NCI-H146 treated with DMSO at 0.1 percent for 48 hours (cell line): Measurements from ENCODE around the gene BCDIN3D.

Source experiments
- DNase-seq: peaks from one replicate; lab custom pipeline; 2025; ENCODE audit not compliant: unreplicated experiment; lab: John Stamatoyannopoulos, UW

BCDIN3D gene

DNA sequence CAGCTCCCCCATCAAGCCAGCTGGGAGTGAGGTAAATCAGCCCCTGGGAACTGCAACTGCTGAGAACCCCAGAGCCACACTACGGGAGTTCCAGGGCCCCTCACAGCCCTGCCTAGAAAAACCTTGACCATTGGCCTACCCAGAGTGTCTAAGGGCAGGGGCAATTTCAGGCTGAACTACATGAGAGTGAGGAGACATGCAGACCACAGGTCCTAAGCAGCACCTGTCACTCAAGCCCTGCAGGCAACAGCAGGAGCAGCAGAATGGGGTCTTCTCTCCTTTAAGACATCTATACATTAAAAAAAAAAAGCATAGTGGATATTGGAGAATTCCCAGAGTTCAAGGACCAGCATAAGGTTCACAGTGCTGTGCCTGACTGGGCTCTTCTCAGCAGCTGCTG lies 19.6 kb downstream of the BCDIN3D start:
- DNase-seq = no peak

DNA sequence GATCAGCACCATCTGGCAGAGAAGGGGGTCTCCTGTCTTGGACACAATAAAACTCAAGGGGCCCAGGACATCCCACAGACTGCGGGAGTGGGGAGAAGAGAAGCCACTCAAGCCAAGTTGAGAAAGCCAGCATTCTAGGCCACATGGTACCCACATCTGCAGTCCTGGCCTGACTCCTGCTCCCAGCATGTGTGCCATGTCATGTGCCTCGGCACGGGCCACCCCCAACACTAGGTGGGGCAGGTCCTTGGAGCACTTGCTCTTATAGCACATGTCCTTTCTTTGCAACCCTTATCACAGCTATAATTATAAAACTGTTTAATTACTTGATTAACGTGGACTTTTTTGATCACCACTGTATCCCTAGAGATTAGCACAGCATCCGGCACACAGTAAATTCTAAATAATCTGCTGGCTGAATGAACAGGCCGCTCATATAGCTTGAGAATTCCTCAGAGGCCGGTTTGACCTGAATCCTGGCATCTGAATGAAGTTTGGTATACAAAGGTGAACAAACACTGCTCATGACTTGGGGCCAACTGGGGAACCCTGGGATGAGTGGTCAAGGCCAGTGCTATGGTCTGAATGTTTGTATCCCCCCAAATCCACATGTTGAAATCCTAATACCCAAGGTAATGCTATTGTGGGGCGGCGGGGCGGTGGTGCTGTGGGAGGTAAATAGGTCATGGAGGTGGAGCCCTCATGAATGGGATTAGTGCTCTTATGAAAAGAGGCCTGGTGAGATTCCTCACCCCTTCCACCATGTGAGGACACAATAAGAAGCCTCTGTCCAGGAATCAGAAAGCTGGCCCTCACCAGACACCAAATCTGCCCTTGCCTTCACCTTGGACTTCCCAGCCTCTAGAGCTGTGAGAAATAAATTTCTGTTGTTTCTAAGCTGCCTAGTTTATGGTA lies 21.3 kb downstream of the BCDIN3D start:
- no peak for DNase-seq

DNA sequence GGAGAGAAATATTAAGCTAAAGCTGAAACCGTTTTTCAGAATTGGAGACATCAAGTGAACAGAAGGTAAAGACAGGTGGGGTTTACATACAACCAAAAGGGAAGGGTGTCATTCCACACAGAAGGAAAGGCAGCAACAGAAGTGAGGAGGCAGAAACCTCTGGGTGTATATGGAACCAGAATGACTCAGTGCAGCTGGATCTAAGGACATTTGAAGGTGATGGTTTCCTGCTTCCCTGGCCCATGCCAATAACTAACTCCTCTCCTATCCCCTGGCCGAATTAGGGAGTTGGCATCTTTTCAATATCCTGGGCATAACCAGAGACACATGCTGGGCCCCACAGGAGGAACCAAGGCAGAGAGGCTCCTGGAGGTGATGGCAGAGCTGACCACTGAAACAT lies 23.1 kb downstream of the BCDIN3D start:
- no peak for DNase-seq

DNA sequence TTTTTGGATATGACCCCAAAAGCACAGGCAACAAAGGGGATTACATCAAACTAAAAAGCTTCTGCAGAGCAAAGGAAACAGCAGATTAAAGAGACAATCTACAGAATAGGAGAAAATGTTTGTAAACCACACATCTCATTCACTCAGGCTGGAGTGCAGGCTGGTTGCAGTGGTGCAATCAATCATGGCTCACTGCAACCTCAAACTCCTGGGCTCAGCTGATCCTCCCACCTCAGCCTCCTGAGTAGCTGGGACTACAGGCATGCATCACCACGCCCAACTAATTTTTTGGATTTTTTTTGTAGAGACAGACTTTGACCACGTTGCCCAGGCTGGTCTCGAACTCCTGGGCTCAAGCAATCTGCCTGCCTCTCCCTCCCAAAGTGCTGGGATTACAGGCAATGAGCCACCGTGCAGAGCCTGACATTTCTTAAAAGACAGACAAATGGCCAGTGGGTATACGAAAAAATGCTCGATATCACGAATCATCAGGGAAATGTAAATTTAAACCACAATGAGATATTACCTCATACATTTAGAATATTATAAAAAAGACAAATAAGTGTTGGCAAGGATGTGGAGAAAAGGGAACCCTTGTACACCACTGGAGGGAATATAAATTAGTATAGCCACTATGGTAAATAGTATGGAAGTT lies 24.5 kb downstream of the BCDIN3D start:
- DNase-seq = no peak

DNA sequence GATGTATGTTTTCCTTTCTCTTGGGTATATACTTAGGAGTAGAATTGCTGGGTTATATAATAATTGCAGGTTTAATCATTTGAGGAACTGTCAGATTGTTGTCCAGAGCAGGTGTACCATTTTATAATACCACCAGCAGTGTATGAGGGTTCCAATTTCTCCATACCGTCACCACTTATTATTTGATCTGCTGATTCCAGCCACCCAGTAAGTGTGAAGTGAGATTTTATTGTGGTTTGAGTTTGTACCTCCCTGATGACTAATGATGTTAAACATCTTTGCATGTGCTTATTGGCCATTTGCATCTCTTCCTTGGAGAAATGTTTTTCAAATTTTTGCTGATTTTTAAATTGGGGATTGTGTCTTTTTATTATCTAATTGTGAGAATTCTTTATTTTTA lies 29.8 kb downstream of the BCDIN3D start:
- no peak for DNase-seq

DNA sequence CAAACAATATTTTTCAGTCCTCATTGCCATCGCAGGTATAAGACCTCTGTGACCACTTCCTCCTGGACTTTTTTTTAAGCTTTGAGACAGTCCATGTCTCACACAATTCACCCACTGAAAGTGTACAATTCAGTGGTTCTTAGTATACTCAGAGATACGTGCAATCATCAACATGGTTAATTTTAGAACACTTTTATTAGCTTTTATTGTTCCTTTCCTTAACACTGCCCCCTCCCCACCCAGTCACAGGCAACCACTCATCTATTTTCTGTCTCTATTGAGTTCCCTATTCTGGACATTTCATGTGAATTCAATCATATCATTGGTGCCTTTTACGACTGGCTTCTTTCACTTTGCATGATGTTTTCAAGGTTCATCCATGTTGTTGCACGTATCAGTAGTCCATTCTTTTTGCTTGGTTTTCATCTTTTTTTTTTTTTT lies 30.9 kb downstream of the BCDIN3D start:
- no peak for DNase-seq

DNA sequence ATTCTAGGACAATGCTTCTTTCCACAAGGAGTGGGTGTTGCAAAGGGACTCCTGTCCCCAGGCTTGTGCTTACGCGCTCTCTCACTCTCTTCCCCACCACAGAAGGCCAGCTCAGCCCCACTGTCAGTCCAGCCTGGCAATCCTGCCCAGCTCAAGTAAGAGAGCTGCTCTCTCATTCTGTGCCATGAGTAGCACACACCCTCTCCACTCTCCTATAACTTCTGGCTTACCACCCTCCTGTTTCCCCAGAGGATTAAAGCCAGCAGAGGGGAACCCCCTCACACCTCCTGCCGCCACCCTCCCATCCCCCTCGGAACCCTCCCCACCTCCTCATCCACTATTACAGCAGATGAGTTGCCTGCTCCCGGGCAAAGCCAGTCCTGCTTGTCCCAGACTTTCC lies 31.8 kb downstream of the BCDIN3D start:
- DNase-seq = no peak

DNA sequence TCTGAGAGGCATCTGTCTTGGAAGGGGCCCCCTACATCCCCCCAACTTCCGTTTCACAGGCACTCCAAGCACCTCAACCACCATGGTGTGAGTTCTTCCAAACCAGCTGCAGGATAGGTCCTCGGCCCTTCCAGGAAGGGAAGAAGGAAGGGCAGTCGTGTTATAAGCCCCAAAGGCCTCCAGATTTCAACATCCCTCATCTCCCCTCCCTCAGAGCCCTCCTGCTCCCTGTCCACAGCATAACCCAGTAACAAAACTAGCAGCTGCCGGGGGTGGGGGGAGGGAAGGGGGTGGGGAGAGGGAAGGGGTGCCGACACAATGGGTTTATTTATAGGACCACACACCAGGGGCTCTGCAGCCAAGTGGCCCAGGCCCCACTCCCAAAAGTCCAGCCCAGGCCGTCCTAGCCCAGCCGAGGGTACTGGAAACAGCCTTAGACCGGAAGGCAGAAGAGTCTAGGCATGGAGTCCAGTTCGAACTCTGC lies 33.0 kb downstream of the BCDIN3D start:
- no peak for DNase-seq

DNA sequence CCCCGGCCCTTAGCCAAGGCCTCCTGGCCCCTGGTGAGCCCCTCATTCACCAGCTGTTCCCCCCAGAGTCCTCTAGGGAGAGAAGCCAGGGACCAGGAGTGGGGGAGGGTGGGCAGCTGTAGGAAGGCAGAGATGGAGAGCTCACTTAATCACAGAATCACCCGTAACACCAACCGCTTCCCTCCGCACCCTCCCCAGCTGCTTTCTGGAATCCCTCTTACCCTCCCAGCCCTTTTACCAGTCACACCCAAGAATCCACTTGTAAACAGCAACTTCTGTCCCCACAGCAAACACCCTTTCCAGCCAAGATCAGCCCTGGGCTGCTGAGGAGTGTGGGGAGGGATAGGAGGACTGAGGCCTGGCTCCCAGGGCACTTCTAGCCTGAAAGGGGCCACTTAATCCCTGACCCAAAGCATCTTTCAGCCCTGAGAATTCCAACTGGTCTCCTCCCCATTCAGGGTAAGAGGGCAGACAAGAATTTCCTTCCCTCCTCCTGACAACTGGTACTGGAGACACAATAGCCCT lies 33.5 kb downstream of the BCDIN3D start:
- DNase-seq = no peak

DNA sequence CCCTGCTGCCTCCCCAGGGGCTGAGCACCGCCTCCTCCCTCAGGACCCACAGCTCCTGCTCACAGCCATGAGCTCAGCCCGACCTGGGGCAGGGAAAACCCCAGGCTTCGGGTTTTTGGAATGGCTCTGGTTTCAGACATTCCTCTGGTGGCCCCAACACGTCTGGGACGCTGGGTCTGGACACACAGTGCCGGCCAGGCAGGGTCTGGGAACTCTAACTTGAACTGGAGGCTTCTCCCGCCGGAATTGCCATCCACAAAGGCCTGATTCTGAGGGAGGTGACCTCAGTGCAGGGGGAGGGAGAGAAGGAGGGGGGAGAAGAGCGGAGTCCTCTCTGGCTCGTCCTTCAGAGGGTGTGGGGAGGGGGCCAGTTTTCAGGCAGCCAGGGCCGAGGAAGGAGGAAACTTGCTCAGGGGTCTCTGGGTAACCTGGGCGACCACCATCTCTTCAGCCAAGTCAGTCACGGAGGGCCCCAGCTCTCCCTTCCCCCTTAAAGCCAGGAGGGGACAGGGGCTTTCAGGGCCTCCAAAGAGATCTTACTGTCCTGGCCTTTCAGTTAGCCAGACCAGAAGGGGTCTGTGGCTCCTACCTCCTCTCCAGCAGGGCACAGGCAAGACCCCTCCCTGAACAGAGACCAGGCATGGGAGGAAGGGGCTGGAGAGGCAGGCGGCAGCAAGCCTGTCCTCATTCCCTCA lies 34.1 kb downstream of the BCDIN3D start:
- no peak for DNase-seq

DNA sequence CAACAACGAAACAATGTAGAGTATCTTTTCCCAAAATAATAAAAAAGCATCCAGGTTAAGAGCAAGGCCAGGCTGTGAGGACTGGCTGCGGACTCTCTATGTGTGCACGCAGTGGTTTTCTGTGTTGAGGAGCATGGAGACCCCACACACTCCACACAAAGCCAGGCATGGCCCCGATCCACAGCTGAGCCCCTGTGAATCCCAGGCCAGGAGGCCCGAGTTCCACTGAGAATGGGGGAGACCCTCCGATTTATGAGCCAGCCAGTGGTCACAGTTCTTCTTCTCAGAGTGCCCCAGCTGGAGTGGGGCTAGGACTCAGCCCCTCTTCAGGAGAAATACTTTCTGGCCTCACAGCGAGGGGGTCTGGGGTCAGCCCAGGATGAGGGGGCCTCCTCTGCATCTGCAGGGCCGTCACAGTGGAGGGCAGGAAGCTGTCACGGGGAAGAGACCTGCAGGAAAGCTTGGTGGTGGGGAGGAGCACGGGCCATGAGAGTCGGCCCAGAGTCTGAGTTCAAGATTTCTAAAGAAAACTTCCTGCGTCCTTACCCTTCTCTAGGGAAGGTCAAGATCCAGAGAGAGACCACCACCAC lies 34.8 kb downstream of the BCDIN3D start:
- DNase-seq = no peak

DNA sequence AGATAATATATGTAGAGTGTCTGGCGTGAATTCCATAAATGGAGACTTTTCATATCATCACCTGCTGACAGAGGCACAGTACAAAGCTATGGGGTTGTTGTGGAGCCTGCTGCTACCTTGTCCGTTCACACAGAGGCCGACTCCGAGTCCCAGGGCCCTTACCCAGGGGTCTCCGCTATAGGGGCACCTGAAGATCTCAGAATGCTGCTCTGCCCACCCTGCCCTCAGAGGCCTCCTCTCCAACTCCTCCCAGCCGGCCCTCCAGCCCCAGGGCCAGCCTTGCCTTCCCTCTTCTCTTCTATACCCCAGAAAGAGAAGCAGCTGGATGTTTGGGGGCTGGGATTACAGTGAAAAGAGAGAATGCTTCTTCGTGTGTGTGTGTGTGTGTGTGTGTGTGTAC lies 36.0 kb downstream of the BCDIN3D start:
- no peak for DNase-seq

DNA sequence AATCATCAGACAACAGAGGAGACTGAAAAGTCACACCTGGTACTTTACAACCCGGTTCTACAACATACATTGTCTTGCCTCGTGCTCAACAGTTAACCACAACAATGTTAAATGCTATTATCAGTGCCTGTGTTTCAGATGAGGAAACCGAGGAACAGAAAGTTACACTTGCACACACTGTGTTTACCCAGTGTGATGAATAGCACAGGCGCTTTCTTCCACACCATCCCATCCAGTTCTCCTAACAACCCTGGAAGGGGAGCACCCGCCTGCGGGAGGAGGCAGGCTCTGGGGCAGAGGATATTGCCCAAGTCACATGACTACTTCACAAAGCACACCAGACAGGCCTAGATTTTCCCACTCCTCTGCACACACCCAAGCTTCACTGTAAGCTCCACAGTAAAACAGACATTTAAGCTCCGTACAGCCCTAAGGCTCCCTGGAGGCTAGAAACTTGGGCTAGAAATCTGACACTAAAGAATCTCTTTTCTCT lies 36.5 kb downstream of the BCDIN3D start:
- DNase-seq = no peak

DNA sequence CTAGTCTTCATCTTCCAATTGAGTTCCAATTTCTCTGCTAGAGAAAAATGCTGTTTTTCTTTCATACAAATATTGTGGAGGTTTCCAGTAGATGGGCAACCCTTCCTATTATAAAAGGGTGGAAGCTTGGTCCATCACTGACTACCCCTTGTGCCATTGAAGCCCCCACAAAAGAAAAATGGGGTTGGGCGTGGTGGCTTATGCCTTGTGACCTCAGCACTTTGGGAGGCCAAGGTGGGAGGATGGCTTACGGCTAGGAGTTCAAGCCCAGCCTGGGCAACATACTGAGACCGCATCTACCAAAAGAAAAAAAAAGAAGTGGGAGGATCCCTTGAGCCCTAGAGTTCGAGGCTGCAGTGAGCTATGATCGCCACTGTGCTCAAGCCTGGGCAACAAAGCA lies 37.5 kb downstream of the BCDIN3D start:
- no peak for DNase-seq

DNA sequence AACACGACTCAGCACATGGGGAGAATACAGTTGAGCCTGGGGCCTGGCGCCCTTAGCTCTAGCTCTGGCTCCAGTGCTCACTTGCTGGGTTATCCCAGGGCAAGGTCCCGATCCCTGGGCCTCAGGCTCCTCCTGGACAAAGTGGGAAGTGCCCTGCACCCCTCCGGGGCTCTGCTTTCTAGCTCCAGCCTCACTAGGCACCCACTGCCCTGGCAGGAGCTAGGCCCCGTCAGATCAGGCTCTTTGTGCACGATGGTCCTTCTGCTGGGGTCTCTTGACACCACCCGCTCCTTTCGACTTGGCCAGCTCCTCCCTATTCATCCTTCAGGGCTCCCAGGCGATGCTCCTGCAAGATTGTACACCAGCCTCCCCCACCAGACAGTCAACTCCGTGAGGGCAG lies 38.1 kb downstream of the BCDIN3D start:
- DNase-seq = no peak

DNA sequence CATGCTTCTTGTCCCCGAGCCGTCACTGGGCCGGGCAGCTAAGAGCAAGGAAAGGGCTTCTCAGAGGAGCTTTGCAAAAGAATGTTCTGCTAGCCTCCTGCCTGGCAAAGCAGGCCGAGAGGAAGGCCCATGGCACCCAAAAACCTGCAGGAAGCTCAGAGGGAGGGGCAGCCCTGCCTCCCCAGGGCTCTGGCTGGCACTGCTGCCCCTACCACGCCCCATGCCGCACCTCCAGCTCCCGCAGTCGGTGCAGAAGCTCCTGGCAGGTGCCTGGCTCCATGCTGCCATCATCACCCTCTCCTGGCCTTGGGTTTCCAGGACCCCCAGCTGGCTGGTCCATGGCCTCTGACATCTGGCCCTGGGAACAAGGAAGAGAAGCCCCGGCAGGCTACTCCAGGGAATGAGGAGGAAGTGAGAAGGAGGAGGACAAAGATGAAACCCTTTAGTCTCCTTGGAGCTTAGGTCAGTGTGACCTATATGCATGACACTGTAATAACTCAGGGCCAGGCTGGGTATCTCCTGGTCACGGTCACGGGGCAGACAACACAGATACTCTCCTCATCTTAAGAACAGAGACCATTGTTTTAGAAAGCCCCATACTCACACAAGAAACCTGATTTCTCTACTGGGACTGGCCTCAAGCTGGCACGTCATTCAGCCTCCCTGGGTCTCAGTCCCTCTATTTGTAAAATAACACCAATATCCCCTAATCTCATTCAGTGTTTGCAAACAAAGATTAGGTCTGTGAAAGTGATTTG lies 39.0 kb downstream of the BCDIN3D start:
- DNase-seq = no peak

DNA sequence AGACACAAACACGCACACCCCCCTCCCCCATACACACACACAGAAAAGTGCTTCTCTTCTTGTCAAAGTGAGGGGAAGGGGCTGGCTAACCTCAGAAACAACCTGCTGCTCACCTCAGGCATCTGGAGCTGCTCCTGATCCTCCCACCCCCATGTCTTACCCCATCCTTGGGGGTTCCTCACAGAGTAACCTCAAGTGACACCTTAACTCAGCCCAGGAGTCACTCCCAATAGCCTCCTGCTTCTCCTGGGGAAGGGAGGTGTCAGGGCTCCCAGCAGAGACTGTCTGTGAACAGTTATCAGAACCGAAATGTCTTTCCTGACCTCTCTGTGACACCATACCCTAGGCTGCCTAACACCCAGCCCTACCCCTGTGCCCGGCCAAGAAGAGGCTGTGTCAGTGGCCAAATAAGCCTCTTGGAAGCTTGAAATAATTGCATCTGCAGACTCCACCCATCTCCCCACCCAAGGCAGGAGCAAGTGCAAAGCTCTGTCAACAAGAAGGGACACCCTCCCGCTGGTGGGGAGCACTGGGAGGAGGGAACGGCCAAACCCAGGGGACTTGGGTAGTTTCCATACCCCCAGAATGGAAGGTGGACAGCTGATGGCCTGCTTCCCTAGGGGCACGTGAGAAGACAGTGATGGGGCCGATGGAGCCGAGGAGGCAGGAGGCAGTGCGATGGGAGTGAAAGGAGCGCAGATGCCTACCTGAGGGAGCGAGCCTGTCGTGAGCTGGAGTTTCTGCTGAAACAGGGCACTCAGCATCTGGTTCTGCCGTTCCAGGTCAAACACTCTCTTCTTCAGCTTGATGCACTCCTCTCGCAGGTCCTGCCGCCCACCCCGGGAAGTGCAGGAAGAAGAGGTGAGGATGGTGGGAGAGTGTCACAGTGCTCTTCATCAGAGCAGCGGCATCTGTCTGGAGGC lies 41.5 kb downstream of the BCDIN3D start:
- DNase-seq = no peak

DNA sequence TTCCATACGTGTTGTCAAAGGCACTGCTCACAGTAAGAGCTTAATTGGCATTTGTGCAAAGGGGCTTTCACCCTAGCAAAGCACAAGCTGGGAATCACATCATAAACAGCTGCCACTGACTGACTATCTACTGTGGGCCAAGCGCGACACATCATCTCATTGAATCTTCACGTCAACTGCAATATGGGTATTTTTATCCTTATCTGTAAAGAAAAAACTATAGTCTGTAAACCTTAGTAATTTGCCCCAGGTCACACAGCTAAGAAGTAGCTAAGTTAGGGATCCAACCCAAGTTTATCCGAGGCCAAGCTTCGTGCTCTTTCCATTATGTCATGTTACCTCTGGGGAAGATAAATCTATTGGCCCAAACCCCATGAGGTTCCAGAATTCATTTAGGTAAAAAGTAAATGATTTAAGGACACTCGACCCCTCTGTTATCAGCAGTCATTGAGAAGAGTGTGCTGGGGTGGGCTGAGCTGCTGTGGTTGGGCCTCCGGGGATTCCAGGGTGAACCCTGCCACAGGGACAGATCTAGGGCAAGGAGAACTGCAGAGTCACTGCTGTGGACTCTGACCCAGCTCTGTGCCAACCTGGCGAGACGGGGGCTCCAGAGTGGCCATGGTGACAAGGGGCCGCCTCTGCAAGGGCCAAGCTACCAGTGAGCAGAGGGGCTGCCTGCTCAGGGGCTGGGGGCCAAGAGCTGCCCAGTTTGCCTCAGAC lies 42.3 kb downstream of the BCDIN3D start:
- DNase-seq = no peak
